Dedifferentiated amniotic fluid mesenchymal stem cell (primary cell): ENCODE data around the gene VPS37C.
"Not testable (repeated sequence)": the region's sequence is repeated elsewhere in the genome, so short reads cannot be mapped to it uniquely, and the experiment has no call there.

Experiments
- DNase-seq: peaks from one replicate; pipeline ENCODE4 v3.0.0-alpha.2; 2016; ENCODE audit errors: extremely low spot score

The VPS37C gene

GRCh38 chr11:61174949-61175348 is 13.7 kb upstream of the VPS37C start:
- DNase-seq: no peak

GRCh38 chr11:61174273-61174672 is 13.0 kb upstream of the VPS37C start:
- no peak for DNase-seq

- no peak for DNase-seq
Observed at GRCh38 chr11:61173456-61173855, 12.2 kb upstream of the VPS37C start.

GRCh38 chr11:61172888-61173287 is 11.7 kb upstream of the VPS37C start:
- no peak for DNase-seq

GRCh38 chr11:61172356-61172755 is 11.1 kb upstream of the VPS37C start:
- DNase-seq: no peak

- no peak for DNase-seq
Observed at GRCh38 chr11:61171907-61172306, 10.7 kb upstream of the VPS37C start.

- no peak for DNase-seq
Observed at GRCh38 chr11:61170566-61170965, 9.3 kb upstream of the VPS37C start.

- no peak for DNase-seq
Observed at GRCh38 chr11:61168800-61169199, 7.6 kb upstream of the VPS37C start.

GRCh38 chr11:61168042-61168688 is 6.9 kb upstream of the VPS37C start:
- no peak for DNase-seq

GRCh38 chr11:61166331-61166730 is 5.1 kb upstream of the VPS37C start:
- DNase-seq: not testable (repeated sequence)

GRCh38 chr11:61165785-61166184 is 4.6 kb upstream of the VPS37C start:
- DNase-seq: not testable (repeated sequence)

GRCh38 chr11:61164606-61165424 is 3.6 kb upstream of the VPS37C start:
- no peak for DNase-seq

GRCh38 chr11:61163714-61164605 is 2.7 kb upstream of the VPS37C start:
- no peak for DNase-seq

- no peak for DNase-seq
Observed at GRCh38 chr11:61163021-61163420, 1.8 kb upstream of the VPS37C start.

- DNase-seq: no peak
Observed at GRCh38 chr11:61162092-61162941, 1.1 kb upstream of the VPS37C start.

GRCh38 chr11:61160487-61161189 is 588 bp downstream of the VPS37C start:
- no peak for DNase-seq

- no peak for DNase-seq
Observed at GRCh38 chr11:61158691-61159381, 2.4 kb downstream of the VPS37C start.

GRCh38 chr11:61157743-61158142 is 3.5 kb downstream of the VPS37C start:
- DNase-seq: no peak

GRCh38 chr11:61155741-61156140 is 5.5 kb downstream of the VPS37C start:
- DNase-seq: no peak

GRCh38 chr11:61155312-61155711 is 5.9 kb downstream of the VPS37C start:
- no peak for DNase-seq
